HG02588 (cell line): Measurements from ENCODE around the gene MYO19.
"Not testable (repeated sequence)": the region's sequence is repeated elsewhere in the genome, so short reads cannot be mapped to it uniquely, and the experiment has no call there.

Experiments
- ATAC-seq: cut with Tn5 transposase; IDR thresholded peaks from one replicate; pipeline ENCODE4 v1.9.1; 2021; ENCODE audit warnings: mild to moderate bottlenecking, moderate library complexity; ENCODE audit not compliant: unreplicated experiment

MYO19 gene

DNA sequence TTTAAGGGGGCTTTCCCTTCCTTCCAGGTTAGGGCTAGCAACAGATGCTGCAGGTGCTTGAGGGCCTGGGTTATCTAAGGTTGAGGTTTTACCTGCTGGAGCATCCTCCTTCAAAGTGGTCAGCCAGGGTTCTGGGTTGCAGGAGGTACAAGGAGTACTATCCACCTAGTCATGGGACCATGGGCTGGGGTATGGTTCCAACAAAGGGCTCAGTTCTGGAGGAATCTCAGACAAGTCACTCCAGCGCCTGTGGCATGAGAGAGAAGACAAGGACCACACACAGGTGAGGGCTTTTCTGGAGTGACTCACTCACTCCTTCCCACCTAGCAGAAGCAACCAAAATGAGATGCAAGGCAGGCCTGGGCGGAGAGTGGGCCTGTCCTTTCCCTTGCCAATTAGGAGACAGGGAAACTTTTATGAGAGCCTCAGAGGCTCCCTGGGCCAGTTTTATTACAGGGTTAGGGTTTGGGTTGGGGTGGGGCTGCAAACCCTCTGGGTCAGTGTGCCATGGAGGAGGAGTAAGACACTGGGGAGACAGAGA is 2.2 kb downstream of the MYO19 start:
- no peak for ATAC-seq

DNA sequence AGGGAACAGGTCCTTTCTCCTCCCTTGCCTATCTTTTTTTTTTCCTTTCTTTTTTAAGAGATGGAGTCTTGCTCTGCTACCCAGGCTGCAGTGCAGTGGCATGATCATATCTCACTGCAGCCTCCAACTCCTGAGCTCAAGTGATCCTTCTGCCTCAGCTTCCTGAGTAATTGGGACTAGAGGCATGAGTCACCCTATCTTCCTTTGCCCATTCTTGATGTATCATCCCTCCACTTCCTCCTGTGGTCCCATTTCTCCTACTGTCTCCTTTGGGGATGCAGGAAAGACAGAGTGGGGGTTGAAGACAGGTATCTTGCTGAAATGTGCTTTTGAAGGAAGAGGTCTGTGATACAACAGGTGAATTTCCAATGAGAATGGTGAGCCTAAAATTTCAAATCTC is 5.5 kb downstream of the MYO19 start:
- no peak for ATAC-seq

DNA sequence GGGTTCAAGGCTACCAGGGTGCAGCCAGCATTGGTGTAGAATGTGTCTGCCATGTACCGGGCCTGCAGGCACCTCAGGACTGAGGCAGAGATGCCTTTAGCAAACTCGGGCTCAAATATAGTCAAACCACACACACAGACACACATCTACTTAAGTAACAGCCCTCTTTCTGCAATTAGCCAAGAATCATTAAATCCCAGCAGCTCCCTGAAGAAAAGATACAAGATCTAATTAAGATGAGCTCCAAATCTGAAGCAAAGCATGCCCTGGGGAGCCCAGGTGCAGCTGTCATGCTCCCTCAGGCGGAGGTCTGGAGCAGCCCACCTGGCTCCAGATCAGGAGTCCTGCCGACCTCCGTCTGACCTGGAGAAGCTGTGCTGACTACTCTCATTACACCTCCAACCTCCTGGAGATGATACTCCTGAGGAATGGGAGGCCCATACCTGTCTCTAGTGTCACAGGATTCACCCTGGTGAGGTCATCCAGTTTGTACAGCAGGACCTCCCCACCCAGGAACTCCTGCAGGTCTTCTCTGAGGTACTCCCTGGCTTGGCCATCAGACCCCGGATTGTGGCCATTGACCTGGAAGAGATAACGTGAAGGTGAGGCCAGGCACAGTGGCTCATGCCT is 6.9 kb downstream of the MYO19 start:
- no peak for ATAC-seq

DNA sequence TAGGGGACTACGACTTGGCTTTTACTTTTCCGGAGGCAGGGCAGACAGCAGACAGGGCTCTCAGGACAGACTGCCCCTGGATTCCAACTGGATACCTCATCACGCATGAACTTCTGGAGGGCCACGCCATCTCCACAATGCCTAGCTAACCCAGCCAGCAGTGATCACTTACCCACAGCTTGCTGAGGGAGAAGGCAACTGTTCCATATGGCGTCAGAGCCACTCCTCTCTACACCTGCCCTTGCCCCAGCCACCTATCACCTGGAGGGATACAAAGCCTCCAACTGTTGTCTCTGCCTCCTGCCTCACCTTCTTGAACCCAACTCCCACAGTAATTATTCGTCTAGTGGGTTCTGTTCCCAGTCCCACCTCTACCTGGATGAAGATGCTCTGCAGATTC is 8.8 kb downstream of the MYO19 start:
- no peak for ATAC-seq

DNA sequence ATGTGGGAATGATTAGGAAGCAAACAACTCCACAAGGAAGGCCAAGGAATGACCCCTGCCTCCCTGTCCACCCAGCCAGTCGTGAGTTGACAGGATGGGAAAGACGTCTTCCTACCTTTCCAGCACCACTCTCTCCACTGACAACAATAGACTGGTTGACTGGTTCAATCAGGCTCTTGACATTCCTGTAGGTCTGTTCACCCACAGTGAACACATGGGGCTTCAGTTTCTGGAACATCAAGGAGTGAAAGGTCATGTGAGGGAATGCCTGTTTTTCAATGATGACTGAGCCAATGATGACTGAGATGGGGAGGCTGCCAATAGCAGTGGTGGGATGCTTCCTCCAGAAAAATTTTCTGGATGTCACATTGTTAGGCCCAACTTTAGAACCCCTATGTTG is 9.6 kb downstream of the MYO19 start:
- ATAC-seq, result no peak

DNA sequence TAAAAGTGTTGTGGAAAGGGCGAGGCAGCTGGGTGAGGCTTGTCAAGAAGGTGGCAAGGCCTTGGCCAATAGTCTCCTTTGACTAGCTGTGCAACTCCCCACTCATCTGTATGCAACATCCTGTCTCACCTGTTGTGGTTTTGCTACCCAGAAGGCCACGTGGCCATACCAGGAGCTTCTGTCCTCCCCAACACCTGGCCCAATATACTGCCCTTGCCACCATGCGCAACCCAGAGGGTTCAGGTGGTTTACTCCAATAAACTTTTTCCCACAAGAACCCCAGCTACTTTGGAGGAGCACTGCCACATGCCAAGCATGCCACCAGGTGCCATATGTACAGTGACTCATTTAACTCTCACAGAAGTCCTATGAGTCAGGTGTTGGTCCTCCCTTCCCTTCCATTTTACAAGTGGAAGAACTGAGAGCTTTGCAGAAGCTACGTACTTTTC is 10.2 kb downstream of the MYO19 start:
- ATAC-seq, result no peak

DNA sequence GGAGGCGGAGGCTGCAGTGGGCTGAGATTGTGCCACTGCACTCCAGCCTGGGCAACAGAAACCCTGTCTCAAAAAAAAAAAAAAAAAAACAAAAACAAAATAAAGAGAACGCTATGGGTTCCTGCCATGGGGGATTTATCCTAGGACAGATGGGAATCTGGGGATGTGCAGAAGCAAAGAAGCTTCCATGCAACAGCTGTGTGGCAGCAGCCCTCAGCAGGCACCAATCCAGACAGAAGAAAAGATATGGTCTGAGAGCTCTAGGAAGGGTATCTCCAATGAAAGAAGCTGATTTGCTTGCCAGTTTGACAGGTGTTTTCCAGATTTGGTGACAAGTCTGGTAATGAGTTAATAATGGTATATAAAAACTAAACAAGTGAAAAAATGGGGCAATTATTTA is 11.6 kb downstream of the MYO19 start:
- ATAC-seq, result no peak

DNA sequence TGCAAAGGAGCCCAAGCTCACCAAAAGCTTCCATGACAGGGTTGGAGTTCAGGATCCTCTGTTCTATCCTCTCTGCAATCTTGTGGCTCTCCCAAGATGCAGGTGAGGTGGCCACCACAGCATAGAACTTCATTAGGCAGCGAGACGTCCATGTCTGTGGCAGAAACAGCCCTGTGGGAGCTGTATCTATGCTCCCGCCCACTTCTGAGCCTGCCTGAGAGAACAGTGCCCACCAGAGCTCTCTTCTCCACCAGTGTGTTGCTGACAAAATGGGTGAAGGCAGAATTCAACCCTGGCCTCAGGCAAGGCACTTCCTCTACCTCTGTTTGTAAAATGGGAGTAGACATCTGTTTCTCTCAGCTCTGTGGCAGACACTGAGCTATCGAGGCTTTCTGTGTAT is 18.8 kb downstream of the MYO19 start:
- ATAC-seq, result no peak

DNA sequence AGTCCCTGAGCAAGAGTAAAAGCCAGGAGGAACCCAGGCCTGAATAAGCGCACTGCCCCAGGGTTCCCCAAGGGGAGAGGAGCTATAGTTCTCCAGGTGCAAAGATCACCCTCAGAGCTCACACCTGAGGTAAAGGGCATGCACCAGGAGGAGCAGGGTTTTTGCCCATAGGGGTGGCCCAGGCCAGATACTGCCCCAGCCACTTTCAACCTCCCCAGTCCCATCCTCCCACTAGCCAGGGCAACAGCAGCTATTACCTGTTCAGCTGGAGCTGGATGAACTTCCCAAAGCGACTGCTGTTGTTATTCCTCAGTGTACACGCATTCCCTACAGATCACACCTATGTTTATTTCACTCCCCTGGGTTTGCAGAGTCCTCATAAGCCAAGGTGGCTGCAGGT is 19.8 kb downstream of the MYO19 start:
- ATAC-seq, result no peak

DNA sequence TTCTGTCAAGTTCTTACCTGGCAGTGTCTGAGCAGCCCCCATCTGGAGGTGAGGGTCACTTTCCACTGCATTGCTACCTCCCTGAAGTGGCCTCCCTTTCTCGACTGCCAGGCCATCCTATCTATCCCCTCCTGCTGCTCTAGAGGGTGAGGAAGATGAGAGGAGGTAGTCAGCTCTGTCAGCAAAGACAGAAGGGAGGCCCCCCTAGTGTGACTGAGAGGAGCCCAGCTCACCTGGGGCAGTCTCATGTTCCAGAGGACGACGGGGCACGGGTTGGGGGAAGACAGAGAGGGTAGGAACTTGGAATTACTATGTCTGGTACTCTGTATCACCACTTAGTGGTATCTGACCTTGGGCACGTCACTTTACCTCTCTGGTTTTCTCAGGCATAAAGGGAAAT is 22.0 kb downstream of the MYO19 start:
- no peak for ATAC-seq

DNA sequence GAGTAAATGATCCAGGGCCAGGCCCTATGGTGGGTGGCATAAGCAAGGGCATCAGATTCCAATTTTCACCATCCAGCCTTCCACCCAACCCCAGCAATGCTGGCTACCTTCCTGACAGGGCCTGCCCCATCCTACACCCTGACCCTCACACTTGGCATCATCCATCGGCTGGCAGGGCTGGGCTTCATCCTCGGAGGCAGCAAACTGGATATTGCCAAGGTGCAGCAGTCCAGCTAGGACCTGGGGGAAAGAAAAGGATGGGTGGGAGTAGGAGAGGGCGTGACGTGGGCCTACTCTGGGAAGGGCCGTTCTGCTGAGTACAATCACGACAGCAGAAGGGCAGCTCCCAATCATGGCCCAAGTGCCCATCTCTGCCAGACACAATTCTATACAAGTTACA is 23.5 kb downstream of the MYO19 start:
- ATAC-seq, result no peak

DNA sequence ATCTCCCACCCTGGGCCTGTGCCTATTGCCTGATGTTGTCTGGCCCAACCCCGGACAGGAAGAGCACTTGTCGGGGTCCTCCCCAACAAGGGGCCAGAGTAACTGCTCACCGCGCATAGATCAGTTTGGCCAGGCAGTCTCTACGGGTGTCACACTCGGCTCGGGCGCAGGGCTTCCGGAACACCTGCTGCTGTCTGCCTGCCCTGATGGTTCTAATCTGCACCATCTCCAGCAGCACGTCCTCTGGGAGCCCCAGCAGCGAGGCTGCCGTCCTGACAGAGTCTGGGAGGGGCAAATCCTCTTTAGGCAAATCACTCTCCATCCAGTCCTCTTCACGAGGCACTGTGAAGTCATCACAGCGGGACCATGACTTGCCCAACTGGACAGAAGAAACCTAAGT is 24.0 kb downstream of the MYO19 start:
- ATAC-seq, result no peak

DNA sequence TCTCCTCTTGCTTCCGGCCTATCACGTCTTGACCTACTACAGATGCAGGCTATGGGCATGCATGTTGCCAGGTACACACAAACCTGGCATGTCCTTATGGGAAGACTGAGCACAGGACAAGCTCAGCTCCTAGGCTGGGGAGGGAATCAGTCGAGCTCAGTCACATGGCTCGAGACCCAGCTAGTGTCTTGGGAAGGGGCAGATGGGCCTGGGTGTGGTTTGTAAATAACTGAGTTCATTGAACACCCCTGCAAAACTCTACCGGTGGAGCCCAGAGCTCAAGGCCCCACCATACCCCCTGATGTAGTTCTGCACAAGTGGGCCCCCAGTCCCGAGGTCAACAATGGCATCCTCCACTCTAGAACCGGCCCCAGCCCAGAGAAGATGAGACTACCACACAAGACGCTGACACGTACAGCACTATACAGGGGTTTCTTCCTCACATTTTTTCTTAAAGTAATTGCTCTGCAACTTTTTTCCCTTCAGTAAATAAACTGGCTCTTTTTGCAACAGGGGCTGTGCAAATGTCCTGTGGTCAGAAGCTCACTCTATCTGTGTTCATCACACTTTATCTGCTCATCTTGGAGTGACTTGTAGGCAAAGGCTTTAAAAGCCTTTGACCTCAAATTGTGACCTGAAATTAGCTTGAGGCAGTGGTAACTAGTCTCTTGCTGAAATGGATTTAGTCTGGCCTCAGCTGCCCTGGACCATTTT is 25.2 kb downstream of the MYO19 start:
- no peak for ATAC-seq

DNA sequence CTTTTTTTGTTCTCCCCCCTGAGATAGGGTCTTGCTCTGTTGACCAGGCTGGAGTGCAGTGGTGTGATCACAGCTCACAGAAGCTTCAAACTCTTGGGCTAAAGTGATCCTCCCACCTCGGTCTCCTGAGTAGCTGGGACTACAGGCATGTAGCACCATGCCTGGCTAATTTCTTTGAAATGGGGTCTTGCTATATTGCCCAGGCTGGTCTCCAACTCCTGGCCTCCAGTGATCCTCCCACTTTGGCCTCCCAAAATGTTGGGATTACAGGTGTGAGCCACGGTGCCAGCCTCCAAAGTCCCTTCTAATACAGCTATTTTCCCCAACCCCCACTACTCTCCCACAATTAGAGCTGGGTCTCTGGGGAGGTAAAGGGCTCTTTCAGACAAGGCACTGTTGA is 26.2 kb downstream of the MYO19 start:
- not testable (repeated sequence) for ATAC-seq

DNA sequence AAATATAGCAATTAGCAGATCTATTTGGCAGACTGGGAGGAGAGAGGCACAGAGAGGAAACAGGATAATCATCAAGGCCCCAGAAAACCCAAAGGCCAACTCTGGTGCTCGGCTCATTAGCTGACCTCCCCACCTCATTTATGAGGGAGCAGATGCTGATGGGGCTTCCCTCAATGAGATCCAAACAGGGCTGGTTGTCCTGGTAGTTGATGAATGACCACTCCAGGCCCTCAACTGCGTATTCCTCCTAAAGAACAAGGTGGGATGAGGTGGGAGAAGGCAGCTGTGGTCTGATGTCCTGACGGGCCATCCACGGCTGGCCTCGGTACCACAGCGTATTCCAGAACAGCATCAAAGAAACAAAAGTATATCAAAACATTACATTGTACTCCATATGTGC is 27.4 kb downstream of the MYO19 start:
- ATAC-seq, result no peak

DNA sequence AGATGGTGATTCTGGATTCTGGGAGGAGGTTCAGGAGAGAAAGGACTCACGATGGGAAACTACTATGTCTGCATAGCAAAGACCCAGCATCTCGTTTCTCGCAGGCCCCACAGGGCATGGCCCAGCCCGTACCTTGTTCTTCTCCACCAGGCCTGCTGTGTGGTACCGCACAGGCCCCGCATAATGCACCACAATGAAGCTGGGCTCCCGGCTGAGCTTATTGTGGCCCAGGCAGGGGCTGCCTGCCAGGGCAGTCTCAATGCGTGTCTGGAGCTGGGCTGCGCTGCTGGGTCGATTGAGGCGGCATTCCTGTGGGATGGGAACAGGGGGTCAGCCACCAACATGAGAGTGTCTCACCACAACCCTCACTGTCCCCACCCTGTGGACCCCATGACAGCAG is 27.8 kb downstream of the MYO19 start:
- no peak for ATAC-seq

DNA sequence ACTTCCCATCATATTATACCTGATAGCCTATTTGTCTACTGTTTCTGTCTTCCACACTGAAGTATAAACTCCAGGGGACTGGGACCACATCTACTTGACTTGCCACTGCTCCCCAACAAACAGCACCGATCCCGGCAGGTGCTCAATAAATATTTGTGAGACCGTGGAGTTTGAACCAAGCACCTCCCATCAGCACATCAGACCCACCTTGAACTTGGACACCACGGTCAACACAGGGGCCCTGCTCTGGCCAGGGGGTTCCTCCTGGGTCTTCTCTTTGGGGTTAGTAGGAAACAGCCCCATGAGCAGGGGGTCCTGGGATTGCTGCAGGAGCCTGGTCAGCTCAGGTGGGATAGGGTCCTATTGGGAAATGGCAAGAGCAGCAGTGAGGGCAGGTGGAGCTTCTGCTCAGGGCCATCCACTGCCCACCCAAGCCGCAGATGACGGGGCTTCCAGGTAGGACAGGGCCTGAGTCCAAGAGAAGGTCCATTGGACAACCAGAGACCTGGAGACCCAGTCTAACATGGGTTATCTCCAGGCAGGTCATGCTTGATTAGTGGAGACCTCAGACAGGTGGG is 28.3 kb downstream of the MYO19 start:
- no peak for ATAC-seq

DNA sequence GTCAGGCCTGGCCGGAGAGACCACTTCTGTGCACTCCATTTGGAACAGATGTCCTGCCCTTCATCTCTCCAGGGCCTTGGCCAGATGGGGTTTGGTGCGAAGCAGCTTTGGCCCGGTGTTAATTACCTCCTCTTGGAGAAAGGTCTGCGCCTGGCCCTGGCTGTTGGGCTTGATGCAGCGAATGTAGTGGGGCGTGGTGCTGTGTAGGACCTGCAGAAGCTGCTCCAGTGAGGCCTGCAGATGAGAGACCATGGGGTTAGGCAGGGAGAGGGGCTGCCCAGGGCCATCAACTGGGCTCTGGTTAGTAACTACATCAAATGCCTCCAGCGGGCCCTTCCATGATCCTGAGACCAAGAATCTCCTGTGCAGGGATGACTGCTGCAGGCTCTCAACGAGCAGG is 29.5 kb downstream of the MYO19 start:
- ATAC-seq, result no peak

DNA sequence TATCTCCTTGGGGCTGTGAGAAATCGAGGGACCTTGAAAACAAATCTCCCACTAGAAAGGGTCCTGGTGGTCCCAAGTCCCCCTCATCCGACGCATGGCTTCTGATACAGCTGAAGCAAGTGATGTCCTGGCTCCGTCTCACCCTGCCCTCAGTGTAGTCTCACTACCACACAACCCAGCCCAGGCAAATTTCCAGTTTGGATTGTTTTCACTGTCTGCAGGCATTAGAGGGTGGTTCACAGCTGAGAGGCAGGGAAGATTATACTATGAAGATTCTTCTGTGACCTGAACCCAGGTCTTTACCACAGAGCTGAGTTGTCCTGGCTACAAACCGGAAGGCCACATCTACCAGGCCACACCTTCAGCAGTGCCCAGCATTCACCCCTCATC is 30.5 kb downstream of the MYO19 start:
- ATAC-seq, result no peak

DNA sequence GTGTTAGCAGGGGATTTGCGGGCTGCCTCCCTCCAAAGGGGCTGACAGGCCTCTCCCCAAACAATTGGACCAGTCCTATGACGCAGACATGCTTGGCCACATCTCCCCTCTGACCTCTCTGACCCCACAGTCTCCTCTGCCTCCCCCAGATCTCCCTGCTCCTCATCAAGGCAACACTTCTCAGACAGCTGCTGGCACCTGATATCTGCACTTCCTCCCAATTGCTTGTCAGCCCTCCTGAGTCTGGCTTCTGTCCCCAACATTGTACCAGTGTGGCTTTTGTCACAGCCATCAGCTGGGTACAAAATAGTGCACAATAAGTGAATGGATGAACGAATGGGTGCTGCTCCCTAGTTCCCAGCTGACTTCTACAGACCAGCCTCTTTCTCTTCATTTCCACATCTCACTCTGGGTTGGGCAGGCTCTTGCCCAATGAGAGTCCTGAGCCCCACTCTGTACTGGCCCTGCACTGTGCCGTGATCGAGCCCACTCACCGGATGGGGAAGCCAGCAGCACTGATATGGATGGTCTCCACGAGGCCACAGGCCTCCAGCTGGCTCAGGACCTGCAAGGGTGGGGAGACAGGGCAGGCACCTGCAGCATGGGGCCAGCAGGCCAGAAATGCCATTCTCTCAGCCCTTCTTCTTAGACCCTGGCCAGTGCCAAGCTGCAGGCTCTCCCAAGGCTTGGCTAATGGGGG is 31.1 kb downstream of the MYO19 start:
- ATAC-seq, result no peak

DNA sequence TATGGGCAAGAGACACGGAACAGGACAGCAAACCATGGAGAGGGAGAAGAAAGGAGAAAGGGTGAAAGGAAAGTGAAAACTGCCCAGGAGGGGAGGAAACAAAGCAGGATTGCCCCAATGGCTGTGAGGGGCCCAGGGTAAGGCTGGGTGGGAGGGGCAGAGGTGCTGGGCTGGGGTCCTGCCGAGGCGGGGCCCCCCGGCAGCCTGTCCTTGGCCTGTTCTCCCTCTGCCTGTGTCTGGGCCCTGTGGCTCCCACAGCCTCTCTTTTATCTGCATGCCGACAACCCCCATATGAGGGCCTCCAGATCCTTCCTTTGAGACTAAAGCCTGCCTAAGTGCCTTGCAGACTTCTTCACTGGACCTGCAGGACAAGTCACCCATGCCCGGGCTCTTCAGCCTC is 32.7 kb downstream of the MYO19 start:
- ATAC-seq, result no peak

DNA sequence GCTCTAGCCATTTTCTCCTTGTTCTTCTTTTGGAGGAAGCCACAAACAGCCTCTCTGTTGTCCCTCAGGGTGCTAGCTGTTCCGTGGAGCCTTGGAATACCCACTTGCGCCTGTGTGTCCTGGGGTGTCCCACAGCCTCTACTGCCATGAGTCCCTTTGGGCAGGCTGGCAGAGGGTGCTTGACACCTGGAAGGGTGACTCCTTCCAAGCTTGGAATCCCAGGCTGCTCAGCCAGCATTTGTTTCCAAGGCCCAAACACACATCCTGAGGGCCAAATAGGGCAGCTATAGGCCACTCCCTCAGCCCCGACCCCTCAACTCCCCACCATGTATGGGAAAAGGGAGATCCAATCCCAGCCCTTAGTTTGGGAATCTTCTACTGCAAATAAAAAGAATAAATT is 33.3 kb downstream of the MYO19 start:
- no peak for ATAC-seq
